ENCODE results near the gene APOB. TPM values are rescaled to one million over a fixed set of nuclear protein-coding genes. Genes with fewer than 3 reads are reported as not detected.
"Not testable (repeated sequence)": the region's sequence is repeated elsewhere in the genome, so short reads cannot be mapped to it uniquely, and the experiment has no call there.

APOB gene
- total RNA-seq, 2 donors from 2014 or later: 0.09 to 0.91 TPM

DNA sequence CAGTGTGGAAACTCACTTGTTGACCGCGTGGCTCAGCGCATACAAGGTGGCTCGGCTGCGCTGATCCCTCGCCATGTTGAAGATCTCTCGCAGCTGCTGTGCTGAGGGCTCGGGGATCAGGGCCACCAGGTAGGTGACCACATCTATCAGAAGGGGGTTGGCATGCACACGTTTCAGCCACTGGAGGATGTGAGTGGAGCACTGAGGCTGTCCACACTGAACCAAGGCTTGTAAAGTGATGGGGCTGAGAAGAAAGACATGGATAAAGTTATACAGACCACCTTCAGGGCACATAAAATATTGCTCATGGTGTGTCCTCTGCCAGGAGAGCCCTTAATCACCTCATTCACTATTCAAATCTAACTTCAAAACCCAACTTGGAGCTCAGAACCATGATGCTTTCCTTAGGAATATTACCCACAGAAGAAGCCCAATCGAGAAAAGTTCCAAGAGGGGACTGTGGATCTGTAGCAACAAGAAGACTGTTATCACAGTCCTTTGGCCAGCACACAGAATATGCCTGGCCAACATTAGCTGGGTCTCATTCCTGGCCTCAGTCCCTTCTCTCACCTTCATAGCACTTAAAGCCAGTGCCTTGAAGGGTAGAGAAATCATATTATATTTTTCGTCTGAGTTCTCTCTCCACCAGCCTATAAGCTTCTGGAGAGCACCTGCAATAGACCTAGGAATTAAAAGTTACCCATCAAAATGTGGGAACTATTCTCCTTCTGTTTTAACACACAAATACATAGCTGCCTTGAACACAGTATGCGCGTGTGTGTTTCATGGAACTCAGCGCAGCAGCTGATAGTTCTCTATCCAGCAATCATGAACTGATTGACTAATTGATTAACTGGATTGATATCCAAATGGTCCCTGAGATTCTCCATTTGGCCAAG lies 11.3 kb downstream of the APOB start:
- Histone ChIP-seq H3K27me3 (replicated peaks; ENCODE audit: insufficient read depth) (no peaks in the 10 kb centered on the region), H3K4me1 (replicated peaks) (no peaks in the 10 kb centered on the region), H3K4me3 (no peak overlapping the region), H3K9me3 (no peaks in the 10 kb centered on the region), H3K36me3 (no peaks in the 10 kb centered on the region), H3K27ac (no peak overlapping the region)
- no peak for DNase-seq (ENCODE audit: low spot score)
- 88% methylated on average over 14 of the region's 14 CpGs for WGBS
- intact Hi-C loops (cut with DNase I): no loop called here
- no peak for TF ChIP-seq POLR2AphosphoS5 (IDR thresholded peaks at IDR 0.05)
- TF ChIP-seq, protein P1, sequence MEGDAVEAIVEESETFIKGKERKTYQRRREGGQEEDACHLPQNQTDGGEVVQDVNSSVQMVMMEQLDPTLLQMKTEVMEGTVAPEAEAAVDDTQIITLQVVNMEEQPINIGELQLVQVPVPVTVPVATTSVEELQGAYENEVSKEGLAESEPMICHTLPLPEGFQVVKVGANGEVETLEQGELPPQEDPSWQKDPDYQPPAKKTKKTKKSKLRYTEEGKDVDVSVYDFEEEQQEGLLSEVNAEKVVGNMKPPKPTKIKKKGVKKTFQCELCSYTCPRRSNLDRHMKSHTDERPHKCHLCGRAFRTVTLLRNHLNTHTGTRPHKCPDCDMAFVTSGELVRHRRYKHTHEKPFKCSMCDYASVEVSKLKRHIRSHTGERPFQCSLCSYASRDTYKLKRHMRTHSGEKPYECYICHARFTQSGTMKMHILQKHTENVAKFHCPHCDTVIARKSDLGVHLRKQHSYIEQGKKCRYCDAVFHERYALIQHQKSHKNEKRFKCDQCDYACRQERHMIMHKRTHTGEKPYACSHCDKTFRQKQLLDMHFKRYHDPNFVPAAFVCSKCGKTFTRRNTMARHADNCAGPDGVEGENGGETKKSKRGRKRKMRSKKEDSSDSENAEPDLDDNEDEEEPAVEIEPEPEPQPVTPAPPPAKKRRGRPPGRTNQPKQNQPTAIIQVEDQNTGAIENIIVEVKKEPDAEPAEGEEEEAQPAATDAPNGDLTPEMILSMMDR (IDR thresholded peaks at IDR 0.05): no peak
- no peak for TF ChIP-seq POLR2A (IDR thresholded peaks at IDR 0.05)

DNA sequence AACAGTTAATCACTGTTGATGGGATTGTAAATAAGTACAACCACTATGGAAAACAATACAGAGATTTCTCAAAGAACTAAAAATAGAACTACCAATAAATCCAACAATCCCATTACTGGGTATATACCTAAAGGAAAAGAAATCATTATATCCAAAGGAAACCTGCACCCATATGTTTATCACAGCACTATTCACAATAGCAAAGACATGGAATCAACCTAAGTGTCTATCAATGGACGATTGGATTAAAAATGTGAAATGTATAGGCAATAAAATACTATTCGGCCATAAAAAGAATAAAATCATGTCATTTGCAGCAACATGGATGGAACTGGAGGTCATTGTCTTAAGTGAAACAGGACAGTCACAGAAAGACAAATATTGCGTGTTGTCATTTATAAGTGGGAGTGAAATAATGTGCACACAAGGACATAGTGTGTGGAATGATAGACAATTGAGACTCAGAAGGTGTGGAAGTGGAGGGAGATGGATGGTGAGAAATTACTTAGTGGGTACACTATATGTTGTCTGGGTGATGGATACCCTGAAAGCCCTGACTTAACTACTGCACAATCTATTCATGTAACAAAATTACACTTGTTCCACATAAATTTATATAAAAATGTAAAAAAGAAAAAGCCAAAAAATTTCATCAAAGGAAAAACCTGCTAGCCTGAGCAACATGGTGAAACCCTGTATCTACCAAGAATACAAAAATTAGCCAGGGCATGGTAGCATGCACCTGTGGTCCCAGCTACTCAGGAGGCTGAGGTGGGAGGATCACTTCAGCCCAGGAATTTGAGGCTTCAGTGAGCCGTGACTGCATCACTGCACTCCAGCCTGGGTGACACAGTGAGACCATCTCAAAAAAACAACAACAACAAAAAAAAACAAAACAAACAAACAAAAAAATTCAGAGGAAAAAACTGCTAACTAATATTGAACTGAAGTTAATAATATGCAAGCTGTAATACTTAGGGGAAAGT lies 12.6 kb downstream of the APOB start:
- Histone ChIP-seq H3K4me1 (replicated peaks) (no peaks in the 10 kb centered on the region), H3K27ac (no peak overlapping the region), H3K36me3 (no peaks in the 10 kb centered on the region), H3K4me3 (no peak overlapping the region), H3K9me3 (no peaks in the 10 kb centered on the region), H3K27me3 (replicated peaks; ENCODE audit: insufficient read depth) (no peaks in the 10 kb centered on the region)
- DNase-seq (ENCODE audit: low spot score): no peak
- no peak for TF ChIP-seq POLR2A (IDR thresholded peaks at IDR 0.05)
- TF ChIP-seq, protein P1 (IDR thresholded peaks at IDR 0.05): no peak
- no peak for TF ChIP-seq POLR2AphosphoS5 (IDR thresholded peaks at IDR 0.05)
- intact Hi-C loops (cut with DNase I): no loop called here
- 84% methylated on average over 4 of the region's 4 CpGs for WGBS

DNA sequence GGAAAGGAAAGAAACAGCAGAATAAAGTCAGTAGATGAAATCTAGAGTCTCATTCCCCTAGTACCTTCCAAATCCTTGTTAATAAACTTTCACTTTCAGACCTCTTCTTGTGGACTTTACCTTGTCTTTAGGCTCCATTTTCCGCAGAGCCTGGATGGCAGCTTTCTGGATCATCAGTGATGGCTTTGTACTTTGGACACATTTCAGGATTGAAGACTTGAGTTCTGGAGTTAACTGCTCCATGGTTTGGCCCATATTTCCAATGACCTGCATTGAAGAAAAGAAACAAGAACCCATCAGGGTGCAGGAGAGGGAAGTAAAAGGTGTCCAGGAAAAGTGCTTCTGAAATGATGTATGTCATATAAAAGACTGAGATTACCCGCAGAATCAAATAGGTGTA lies 14.4 kb downstream of the APOB start:
- no peaks in the 10 kb centered on the region for H3K27me3 ChIP-seq (replicated peaks; ENCODE audit: insufficient read depth)
- DNase-seq (ENCODE audit: low spot score): no peak
- H3K36me3 ChIP-seq: no peaks in the 10 kb centered on the region
- no peak for TF ChIP-seq POLR2AphosphoS5 (IDR thresholded peaks at IDR 0.05)
- TF ChIP-seq POLR2A (IDR thresholded peaks at IDR 0.05): no peak
- TF ChIP-seq, protein P1 (IDR thresholded peaks at IDR 0.05): no peak
- no peaks in the 10 kb centered on the region for H3K9me3 ChIP-seq
- H3K4me3 ChIP-seq: no peak overlapping the region
- intact Hi-C loops (cut with DNase I): no loop called here
- 93% methylated on average over 2 of the region's 2 CpGs for WGBS
- no peaks in the 10 kb centered on the region for H3K4me1 ChIP-seq (replicated peaks)
- no peak overlapping the region for H3K27ac ChIP-seq

DNA sequence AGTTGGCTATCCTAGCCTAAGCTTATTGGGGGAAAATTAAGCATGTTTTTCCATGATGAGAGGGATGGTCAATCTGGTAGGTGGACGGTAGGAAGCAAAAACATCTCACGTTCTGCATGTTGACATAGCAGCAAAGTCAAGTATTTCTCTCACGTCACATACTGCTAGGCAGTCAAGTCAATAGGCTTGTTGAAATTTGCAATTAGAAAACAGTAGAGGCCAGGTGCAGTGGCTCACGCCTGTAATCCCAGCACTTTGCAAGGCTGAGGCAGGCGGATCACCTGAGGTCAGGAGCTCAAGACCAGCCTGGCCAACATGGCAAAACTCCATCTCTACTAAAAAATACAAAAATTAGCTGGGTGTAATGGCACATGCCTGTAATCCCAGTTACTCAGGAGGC lies 14.9 kb downstream of the APOB start:
- H3K27me3 ChIP-seq (replicated peaks; ENCODE audit: insufficient read depth); intact Hi-C loops (cut with DNase I); H3K4me1 ChIP-seq (replicated peaks); H3K9me3 ChIP-seq; H3K4me3 ChIP-seq; DNase-seq (ENCODE audit: low spot score); H3K27ac ChIP-seq; H3K36me3 ChIP-seq: not testable (repeated sequence)
- whole genome bisulfite sequencing: 88% methylated on average over 5 of the region's 5 CpGs

Data from prostate gland (tissue), 2 donors.